GM21526 (cell line): Measurements from ENCODE around the gene SLC9A9.

ENCODE experiments used
- ATAC-seq: cut with Tn5 transposase; IDR thresholded peaks from one replicate; pipeline ENCODE4 v1.9.1; 2021; ENCODE audit warnings: moderate library complexity; ENCODE audit not compliant: unreplicated experiment, low FRiP score

The SLC9A9 gene

GRCh38 chr3:143574933-143575332 lies 273.3 kb downstream of the SLC9A9 start:
- ATAC-seq = no peak

- ATAC-seq = no peak
Measured at GRCh38 chr3:143573610-143574303, 274.5 kb downstream of the SLC9A9 start.

GRCh38 chr3:143571548-143571947 lies 276.7 kb downstream of the SLC9A9 start:
- no peak for ATAC-seq

GRCh38 chr3:143567823-143568222 lies 280.4 kb downstream of the SLC9A9 start:
- ATAC-seq = no peak

- no peak for ATAC-seq
Measured at GRCh38 chr3:143565951-143566350, 282.3 kb downstream of the SLC9A9 start.

- no peak for ATAC-seq
Measured at GRCh38 chr3:143563786-143564185, 284.5 kb downstream of the SLC9A9 start.

- no peak for ATAC-seq
Measured at GRCh38 chr3:143562789-143563188, 285.5 kb downstream of the SLC9A9 start.

GRCh38 chr3:143559296-143559695 lies 289.0 kb downstream of the SLC9A9 start:
- ATAC-seq = no peak

- no peak for ATAC-seq
Measured at GRCh38 chr3:143552851-143553250, 295.4 kb downstream of the SLC9A9 start.

GRCh38 chr3:143551761-143552160 lies 296.5 kb downstream of the SLC9A9 start:
- no peak for ATAC-seq

GRCh38 chr3:143548861-143549497 lies 299.3 kb downstream of the SLC9A9 start:
- no peak for ATAC-seq

GRCh38 chr3:143548393-143548792 lies 299.9 kb downstream of the SLC9A9 start:
- ATAC-seq = no peak

- no peak for ATAC-seq
Measured at GRCh38 chr3:143538577-143538981, 309.7 kb downstream of the SLC9A9 start.

GRCh38 chr3:143538061-143538460 lies 310.2 kb downstream of the SLC9A9 start:
- no peak for ATAC-seq

- no peak for ATAC-seq
Measured at GRCh38 chr3:143536817-143537535, 311.3 kb downstream of the SLC9A9 start.

- ATAC-seq = peak; percentile 97
Measured at GRCh38 chr3:143535994-143536784, 312.1 kb downstream of the SLC9A9 start.

- no peak for ATAC-seq
Measured at GRCh38 chr3:143533391-143533790, 314.9 kb downstream of the SLC9A9 start.

- ATAC-seq = no peak
Measured at GRCh38 chr3:143532091-143532490, 316.2 kb downstream of the SLC9A9 start.

- ATAC-seq = no peak
Measured at GRCh38 chr3:143531101-143531500, 317.2 kb downstream of the SLC9A9 start.

GRCh38 chr3:143529798-143530197 lies 318.5 kb downstream of the SLC9A9 start:
- no peak for ATAC-seq

GRCh38 chr3:143529018-143529478 lies 319.2 kb downstream of the SLC9A9 start:
- peak; percentile 56 for ATAC-seq
